ENCODE data around the gene CLEC3B.

GRCh38 chr3:45042162-45042561 lies 16.1 kb downstream of the CLEC3B start:
- no peak for TF ChIP-seq CTCF (conservative IDR thresholded peaks at IDR 0.05)
- TF ChIP-seq ZFX (IDR thresholded peaks at IDR 0.05): no peak

Measured in C4-2B (cell line).